ENCODE results near the gene LGALS4.

- TF ChIP-seq POLR2A (IDR thresholded peaks at IDR 0.05) (no peak), CTCF (IDR thresholded peaks at IDR 0.05) (no peak), EP300 (IDR thresholded peaks at IDR 0.05) (no peak)
Measured at GRCh38 chr19:38766276-38767047, 46.3 kb downstream of the LGALS4 start.

All from ovary (tissue), 3 donors.